ENCODE measurements around the gene INTS7.

Gene INTS7

GRCh38 chr1:211928290-211928801 is 107.0 kb downstream of the INTS7 start:
- in situ Hi-C loops (cut with MboI; ENCODE audit: low sequenced_read_pairs, unreplicated experiment) = no loop called here
- no peak for DNase-seq (ENCODE audit: low spot score)
- TF ChIP-seq, protein P1, sequence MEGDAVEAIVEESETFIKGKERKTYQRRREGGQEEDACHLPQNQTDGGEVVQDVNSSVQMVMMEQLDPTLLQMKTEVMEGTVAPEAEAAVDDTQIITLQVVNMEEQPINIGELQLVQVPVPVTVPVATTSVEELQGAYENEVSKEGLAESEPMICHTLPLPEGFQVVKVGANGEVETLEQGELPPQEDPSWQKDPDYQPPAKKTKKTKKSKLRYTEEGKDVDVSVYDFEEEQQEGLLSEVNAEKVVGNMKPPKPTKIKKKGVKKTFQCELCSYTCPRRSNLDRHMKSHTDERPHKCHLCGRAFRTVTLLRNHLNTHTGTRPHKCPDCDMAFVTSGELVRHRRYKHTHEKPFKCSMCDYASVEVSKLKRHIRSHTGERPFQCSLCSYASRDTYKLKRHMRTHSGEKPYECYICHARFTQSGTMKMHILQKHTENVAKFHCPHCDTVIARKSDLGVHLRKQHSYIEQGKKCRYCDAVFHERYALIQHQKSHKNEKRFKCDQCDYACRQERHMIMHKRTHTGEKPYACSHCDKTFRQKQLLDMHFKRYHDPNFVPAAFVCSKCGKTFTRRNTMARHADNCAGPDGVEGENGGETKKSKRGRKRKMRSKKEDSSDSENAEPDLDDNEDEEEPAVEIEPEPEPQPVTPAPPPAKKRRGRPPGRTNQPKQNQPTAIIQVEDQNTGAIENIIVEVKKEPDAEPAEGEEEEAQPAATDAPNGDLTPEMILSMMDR (IDR thresholded peaks at IDR 0.05; ENCODE audit: borderline replicate concordance, control extremely low read depth, extremely low read depth, insufficient read depth, missing control alignments) = no peak

GRCh38 chr1:211925016-211925415 is 110.3 kb downstream of the INTS7 start:
- DNase-seq (ENCODE audit: low spot score) = no peak
- in situ Hi-C loops (cut with MboI; ENCODE audit: low sequenced_read_pairs, unreplicated experiment) = no loop called here

DNA sequence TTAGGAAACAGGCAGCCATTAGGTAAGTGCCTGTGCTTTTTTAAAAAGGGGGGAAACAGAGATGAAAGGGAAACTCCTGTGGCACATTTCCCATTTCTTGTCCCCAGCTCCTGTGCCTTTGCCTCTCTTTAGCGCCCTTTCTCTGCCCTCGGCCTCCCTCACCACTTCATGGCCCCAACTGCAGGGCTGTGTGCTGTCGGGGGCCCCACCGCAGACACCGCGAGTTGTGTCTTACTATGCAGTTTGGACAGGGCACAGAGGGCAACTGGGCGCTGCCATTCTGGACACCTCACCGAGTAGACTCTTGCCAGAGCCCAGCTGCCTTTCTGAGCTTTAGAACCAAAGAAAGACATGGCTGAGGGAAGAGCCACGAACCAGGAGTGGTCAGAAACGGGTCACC is 111.1 kb downstream of the INTS7 start:
- TF ChIP-seq, protein P1 (IDR thresholded peaks at IDR 0.05; ENCODE audit: borderline replicate concordance, control extremely low read depth, extremely low read depth, insufficient read depth, missing control alignments) = no peak
- DNase-seq (ENCODE audit: low spot score) = no peak
- in situ Hi-C loops (cut with MboI; ENCODE audit: low sequenced_read_pairs, unreplicated experiment) = no loop called here

More at GRCh38 chr1:211925016-211925415, 110.3 kb downstream of the INTS7 start:
- TF ChIP-seq, protein P1 (IDR thresholded peaks at IDR 0.05; ENCODE audit: borderline replicate concordance, control extremely low read depth, extremely low read depth, insufficient read depth, missing control alignments) = no peak

DNA sequence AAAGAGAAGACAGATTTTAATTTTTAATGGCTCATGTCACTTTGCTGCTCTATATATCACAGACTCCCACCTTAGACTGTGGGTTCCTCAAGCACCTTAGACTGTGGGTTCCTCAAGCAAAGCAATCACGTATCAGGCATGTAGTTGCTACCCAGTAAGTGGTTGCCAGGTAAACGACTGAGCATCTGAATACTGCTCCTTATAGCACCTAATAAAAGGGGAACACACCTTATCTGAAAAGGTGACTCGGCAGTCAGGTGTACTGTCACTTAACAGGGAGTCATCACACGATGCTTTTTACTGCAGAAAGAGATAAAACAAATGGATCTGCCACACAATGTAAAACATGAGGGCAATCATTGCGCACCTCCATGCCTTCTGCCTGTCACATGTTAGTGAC is 112.3 kb downstream of the INTS7 start:
- no peak for DNase-seq (ENCODE audit: low spot score)
- TF ChIP-seq, protein P1 (IDR thresholded peaks at IDR 0.05; ENCODE audit: borderline replicate concordance, control extremely low read depth, extremely low read depth, insufficient read depth, missing control alignments) = no peak
- in situ Hi-C loops (cut with MboI; ENCODE audit: low sequenced_read_pairs, unreplicated experiment) = no loop called here

- TF ChIP-seq, protein P1 (IDR thresholded peaks at IDR 0.05; ENCODE audit: borderline replicate concordance, control extremely low read depth, extremely low read depth, insufficient read depth, missing control alignments) = no peak
- DNase-seq (ENCODE audit: low spot score) = no peak
- in situ Hi-C loops (cut with MboI; ENCODE audit: low sequenced_read_pairs, unreplicated experiment) = no loop called here
These were observed 113.7 kb downstream of the INTS7 start for GRCh38 chr1:211921579-211922095.

DNA sequence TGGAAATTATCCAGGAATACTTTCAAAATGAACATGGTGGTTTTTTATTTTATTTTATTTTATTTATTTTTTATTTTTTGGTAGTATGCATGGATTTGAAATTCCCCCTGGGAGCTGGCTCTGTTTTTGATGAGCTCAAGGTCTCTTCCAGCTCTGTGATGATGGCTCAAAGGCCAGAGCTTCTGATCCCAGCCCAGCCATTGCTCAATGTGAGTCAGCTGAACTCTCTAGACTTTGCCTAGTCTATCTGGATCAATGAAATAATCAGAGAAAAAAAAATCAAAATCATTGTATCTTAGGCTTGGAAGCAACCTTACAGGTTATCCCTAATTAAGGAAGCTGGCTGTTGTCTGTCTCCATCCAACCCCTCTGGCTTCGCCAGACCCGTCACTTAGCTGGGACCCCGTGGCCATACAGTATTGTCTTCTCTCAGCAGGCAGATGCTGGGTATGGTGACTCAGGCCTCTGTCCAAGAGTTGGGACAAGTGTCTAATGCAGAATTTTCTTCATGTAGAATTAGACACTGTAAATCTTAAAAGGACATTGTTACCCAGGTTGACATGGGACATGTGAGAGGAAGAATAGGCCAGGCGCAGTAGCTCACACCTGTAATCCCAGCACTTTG is 114.6 kb downstream of the INTS7 start:
- TF ChIP-seq, protein P1 (IDR thresholded peaks at IDR 0.05; ENCODE audit: borderline replicate concordance, control extremely low read depth, extremely low read depth, insufficient read depth, missing control alignments) = no peak
- in situ Hi-C loops (cut with MboI; ENCODE audit: low sequenced_read_pairs, unreplicated experiment) = no loop called here
- DNase-seq (ENCODE audit: low spot score) = no peak

Measured in GM13976 (cell line).